Activated naive CD4-positive, alpha-beta T cell (primary cell): ENCODE measurements around the gene CPSF4.
A peak's percentile ranks its signal among the peaks of the same experiment; 100 is the strongest.

ENCODE experiments used
- DNase-seq, 4 experiments: peaks; one replicate each; lab custom pipeline; 2025; lab: John Stamatoyannopoulos, UW

Gene CPSF4

DNA sequence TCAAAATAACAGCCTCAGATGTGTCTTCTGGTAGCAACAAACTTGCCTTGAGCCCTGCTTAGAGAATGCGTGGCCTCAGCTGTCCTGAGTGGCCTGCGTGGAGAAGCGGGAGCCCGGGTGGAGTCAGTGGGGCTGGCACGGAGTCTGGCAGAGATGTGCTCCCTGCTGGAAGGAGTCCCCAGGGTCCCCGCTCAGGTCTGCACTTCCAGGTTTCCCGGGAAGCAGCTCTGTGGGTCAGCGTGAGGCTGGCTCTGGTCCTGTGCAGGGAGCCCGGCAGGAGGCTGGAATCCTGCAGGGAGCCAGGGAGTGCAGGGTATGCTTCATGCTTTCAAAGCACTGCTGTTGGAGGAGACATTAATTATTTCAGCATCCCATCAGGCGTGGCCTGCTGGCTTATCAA lies 10.1 kb downstream of the CPSF4 start:
- DNase-seq, result no peak

GRCh38 chr7:99449326-99449725 lies 10.6 kb downstream of the CPSF4 start:
- DNase-seq, result no peak

DNA sequence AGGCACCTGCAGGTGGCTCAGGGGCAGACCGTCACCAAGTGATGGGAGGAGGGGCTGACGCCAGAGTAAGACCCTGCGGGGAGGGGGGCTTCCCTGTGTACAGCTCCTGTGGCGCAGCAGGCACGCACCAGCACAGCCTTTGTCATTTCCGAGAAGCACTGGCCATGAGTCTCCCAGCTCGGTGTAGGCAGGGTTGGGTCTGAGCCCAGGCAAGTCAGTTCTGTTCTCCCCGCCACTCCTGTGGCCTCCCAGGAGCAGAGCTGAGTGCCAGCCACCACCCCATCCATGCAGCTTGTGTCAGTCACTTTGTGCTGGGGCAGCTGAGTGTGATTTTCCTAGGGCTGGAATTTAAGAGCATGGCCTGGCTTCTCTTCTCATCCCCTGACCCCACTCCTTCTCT lies 13.2 kb downstream of the CPSF4 start:
- no peak for DNase-seq

GRCh38 chr7:99452541-99452940 lies 13.8 kb downstream of the CPSF4 start:
- no peak for DNase-seq

GRCh38 chr7:99453105-99453504 lies 14.4 kb downstream of the CPSF4 start:
- no peak for DNase-seq

DNA sequence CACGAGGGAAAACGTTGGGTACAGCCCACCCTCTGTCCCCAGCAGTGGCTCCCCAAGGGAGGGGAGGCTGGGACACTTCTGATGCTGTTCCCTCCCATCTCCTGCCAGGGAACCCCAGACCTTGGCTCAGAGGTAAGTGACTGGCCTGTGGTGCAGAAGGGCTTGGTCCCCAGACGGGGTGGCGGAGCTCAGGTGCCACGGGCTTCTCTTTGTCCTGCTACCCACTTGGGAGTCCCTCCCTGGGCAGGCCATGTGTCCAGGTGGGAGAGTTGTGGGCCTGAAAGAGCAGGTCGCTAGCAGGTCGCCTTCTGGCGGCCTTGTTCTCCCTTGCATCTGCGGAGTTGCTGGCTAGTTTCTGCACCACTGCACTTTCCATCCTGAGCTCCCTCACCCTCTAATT lies 17.1 kb downstream of the CPSF4 start:
- no peak for DNase-seq

DNA sequence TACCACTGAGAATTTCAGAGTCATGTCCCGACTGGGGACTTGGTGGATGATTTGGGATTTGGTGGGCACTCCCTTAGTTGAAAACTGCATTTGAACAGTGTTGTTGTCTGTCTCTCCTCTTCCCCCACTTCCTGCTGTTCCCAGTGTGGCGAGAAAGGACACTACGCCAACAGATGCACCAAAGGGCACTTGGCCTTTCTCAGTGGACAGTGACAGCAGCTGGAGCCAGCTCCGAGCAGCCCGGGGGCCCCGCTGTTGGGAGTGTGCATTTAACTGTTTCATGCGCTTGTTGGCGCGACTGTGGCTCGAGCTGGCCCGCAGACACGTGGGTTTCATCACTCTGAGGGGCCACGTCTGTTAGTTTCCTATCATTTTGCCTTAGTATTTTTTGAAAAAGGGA lies 17.5 kb downstream of the CPSF4 start:
- DNase-seq, result no peak

GRCh38 chr7:99457050-99457649 lies 18.4 kb downstream of the CPSF4 start:
- no peak for DNase-seq

DNA sequence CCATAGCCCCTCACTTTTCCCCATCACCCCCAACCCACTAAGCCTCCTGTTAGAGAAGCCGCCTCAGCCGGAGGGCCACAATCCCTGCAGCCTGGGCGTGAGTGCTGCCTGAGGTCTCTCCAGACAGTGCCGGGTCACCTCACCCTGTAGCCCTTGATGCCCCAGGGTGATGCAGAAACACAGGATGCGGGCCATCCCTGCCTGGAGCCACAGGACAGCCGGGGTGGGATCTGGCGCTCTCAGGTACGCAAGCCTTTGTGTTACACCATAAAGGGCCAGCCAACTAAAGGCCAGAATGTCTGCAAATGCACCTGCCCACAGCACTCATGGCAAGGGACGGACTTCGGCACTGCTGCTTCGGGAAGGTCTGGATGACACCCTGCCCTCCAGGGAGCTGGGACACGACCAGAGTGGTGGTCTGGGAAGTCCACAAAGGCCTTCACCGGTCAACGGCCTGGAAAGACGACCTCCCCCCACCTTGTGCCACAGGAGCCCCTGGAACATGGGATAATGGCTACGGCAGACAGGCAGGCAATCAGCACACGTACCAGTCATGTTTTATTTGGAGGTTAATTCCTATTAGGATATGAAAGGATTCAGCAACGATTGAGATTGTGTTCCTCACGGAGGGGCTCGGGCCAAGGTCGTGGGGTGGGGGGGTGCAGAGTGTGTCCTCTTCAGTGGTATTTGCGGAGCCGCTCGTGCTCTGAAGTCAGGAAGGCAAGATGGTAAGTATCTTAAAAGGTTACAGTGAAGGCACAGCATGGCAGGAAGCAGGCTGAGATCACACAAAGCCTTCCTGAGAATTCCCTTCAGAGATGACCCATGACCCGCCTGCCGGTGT lies 19.1 kb downstream of the CPSF4 start:
- no peak for DNase-seq

DNA sequence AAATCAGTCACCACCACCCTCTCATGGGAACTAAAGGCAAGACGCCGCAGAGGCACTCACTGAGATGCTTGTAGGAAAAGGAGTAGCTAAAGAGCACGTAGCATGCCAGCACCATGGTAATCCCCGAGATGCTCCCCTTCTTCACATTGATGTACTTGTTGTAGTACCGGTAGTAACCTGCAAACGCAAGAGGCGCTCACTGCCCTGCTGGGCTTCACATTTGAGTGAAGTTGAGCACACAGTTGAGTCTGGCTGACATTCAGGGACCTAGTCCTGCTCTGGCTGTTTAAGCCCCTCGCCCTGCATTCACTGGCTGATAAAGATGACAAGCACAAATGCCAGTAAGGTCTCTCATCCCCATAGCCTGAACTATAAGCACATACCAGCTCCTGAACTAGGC lies 20.3 kb downstream of the CPSF4 start:
- peak in 1 of 4 experiments; percentile 7 for DNase-seq

- DNase-seq, result no peak
These were observed 21.9 kb downstream of the CPSF4 start for GRCh38 chr7:99460651-99461050.

DNA sequence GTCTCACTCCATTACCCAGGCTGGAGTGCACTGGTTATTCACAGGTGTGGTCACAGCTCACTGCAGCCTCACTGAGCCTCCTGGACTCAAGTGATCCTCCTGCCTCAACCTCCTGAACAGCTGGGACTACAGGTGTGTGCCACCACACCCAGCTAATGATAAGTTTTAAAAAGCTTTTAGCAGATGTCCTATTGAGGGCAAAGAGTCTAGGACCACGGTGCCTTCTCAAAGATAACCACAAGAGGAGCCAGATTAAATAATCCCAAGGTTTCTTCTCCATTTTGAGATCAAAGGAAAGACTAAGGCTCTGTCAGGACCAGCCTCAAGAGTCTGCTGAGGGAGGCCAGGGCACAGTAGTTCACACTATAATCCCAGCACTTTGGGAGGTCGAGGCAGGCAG lies 22.5 kb downstream of the CPSF4 start:
- no peak for DNase-seq

GRCh38 chr7:99465421-99465768 lies 26.7 kb downstream of the CPSF4 start:
- DNase-seq, result no peak

- no peak for DNase-seq
These were observed 29.7 kb downstream of the CPSF4 start for GRCh38 chr7:99468336-99468918.

DNA sequence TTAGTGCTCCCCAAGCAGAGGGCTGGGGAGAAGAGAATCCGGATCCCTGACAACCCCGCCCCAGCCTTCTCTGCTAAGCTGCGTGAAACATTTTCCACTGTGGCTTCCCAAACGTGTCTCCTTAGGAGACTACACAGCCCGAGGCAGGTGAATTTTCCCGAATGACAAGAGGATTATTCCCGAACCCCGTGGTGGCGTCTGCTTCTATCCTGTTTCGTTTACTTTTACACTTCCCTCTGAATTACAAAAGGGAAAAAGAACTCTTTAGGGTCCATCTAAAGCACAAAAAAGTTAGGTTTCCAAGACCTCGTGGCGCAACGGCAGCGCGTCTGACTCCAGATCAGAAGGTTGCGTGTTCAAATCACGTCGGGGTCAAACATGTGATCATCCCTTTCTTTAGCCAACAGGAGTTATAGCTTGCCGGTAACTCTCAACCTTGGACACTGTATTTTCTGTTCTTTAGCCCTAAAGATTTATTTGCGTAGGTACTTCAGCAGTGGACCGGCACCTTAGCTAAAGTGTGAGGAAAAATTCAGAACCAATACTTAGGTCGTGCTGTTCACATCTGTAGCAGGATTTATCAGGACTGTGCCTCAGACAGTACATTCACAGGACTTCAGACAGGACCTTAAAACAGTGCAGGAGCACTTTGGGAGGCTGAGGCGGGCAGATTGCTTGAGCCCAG lies 30.8 kb downstream of the CPSF4 start:
- no peak for DNase-seq

GRCh38 chr7:99472561-99473314 lies 34.0 kb downstream of the CPSF4 start, which contains the start of gene ZNF789:
TSS of gene ZNF789 (plus strand) at chr7:99472890. CDS start at chr7:99476457, 3,567 bp downstream.
- DNase-seq, result peak; percentile 95 to 97 (median 96)

DNA sequence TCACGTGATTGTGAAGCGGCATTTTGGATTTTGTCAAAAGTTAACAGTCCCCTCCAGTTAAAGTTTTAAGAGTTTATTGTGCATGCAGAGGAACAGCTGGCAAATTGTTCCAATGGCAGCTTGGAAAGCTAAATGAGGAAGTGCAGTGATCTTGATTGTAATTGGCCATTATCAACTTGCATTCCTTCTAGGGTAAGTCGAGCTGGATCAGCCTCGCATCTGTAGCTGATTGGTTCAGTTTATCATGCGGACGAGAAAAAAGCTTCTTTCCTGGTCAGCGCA lies 34.5 kb downstream of the CPSF4 start:
- DNase-seq, result no peak

DNA sequence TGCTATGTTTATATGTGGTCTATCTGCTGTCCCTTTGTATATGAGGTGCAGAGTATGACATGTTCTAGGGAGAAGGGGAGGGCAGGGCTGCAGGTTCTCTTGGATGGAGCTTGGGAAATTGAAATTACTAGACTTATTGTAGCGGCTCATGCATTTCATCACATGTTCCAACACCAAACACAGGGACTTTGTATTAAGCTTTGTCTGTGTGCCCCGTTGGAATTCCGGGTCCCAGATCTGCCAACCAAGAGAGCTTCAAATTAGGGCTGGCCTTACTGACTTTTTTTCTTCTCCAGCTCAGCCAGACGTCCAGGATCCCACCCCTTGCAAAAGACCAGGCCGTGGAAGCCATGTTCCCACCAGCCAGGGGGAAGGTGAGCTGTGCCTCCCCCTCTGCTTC lies 37.4 kb downstream of the CPSF4 start:
- DNase-seq, result no peak

DNA sequence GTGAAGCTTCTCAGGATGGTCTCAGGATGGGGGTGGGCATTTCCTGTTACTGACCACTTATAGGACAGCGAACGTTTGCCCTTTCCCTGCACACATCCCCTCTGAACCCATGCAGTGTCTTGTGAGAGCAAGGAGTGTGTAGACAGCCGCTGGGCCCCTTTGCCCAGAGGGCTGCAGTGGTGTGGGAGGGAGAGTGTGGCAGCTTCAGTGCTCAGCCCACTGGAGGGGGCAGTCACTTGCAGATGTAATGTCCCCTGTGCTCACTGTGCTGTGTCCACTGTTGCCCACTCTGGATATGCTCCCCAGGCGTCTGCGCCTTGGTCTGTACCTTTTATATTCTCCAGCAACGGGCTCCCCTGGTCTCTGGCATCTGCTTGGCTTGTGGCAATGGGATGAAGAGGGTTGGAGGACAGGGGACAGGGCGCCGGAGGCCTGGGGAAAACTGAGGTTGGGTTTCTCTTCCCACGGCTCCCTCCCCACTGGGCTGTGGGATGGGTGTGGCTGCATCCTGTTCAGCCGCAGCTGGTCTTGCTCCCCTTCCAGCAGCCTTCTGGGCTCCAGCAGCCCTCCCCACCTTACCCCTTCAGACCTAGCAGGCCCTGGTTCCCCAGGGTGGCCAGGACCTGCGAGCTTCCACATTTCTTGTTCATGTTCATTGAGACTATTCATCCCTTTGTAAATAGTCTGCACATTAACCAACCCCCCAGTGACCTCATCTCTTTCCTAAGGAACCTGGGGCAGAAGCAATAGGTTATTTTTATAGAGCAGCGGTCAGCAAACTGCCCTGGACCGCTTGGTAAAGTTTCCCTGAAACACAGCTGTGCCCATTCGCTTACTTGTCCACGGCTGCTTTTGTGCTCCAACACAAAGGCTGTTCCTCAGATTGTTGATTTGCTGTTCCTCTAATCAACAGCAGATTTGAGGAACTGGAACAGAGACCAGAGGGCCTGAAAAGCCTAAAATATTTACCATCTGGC lies 40.0 kb downstream of the CPSF4 start:
- no peak for DNase-seq

- DNase-seq, result no peak
These were observed 46.4 kb downstream of the CPSF4 start for GRCh38 chr7:99485094-99485493.

GRCh38 chr7:99489235-99489634 lies 50.5 kb downstream of the CPSF4 start:
- DNase-seq, result no peak
